ENCODE measurements around the gene PSMB5. TPM values are rescaled to one million over a fixed set of nuclear protein-coding genes. Genes with fewer than 3 reads are reported as not detected.
"Not testable (repeated sequence)": the region's sequence is repeated elsewhere in the genome, so short reads cannot be mapped to it uniquely, and the experiment has no call there.

PSMB5 gene
- total RNA-seq, 3 donors from 2014 or later, result 220 to 231 (median 227) TPM

GRCh38 chr14:23004274-23004673 lies 30.4 kb downstream of the PSMB5 start:
- not testable (repeated sequence) for DNase-seq; H3K36me3 Mint-ChIP-seq (ENCODE audit: insufficient read depth); H3K4me3 Mint-ChIP-seq; ATAC-seq; H3K27me3 Mint-ChIP-seq (ENCODE audit: low read depth); H3K9me3 Mint-ChIP-seq
- peaks cover 33% of the 10 kb centered on the region for H3K4me1 Mint-ChIP-seq (ENCODE audit: low read depth)

- no peak for ATAC-seq
- Mint-ChIP-seq H3K4me3 (no peak overlapping the region), H3K9me3 (no peaks in the 10 kb centered on the region), H3K4me1 (ENCODE audit: low read depth) (peaks cover 23% of the 10 kb centered on the region), H3K27me3 (ENCODE audit: low read depth) (no peaks in the 10 kb centered on the region), H3K36me3 (ENCODE audit: insufficient read depth) (no peaks in the 10 kb centered on the region)
- no peak for DNase-seq
Measured at GRCh38 chr14:23002592-23002991, 32.1 kb downstream of the PSMB5 start.

GRCh38 chr14:23000860-23001259 lies 33.8 kb downstream of the PSMB5 start:
- no peak overlapping the region for H3K4me3 Mint-ChIP-seq
- no peaks in the 10 kb centered on the region for H3K27me3 Mint-ChIP-seq (ENCODE audit: low read depth)
- H3K4me1 Mint-ChIP-seq (ENCODE audit: low read depth), result peaks cover 6% of the 10 kb centered on the region
- DNase-seq (no peak), ATAC-seq (no peak)
- H3K36me3 Mint-ChIP-seq (ENCODE audit: insufficient read depth), result no peaks in the 10 kb centered on the region
- no peaks in the 10 kb centered on the region for H3K9me3 Mint-ChIP-seq

- H3K4me1 Mint-ChIP-seq (ENCODE audit: low read depth), result no peaks in the 10 kb centered on the region
- ATAC-seq, result no peak
- no peak for DNase-seq
- H3K36me3 Mint-ChIP-seq (ENCODE audit: insufficient read depth), result no peaks in the 10 kb centered on the region
- no peaks in the 10 kb centered on the region for H3K9me3 Mint-ChIP-seq
- H3K4me3 Mint-ChIP-seq, result no peak overlapping the region
- no peaks in the 10 kb centered on the region for H3K27me3 Mint-ChIP-seq (ENCODE audit: low read depth)
Measured at GRCh38 chr14:22998329-22999012, 36.2 kb downstream of the PSMB5 start.

- ATAC-seq (no peak), DNase-seq (no peak)
- H3K9me3 Mint-ChIP-seq, result no peaks in the 10 kb centered on the region
- H3K27me3 Mint-ChIP-seq (ENCODE audit: low read depth), result no peaks in the 10 kb centered on the region
- no peak overlapping the region for H3K4me3 Mint-ChIP-seq
- H3K36me3 Mint-ChIP-seq (ENCODE audit: insufficient read depth), result no peaks in the 10 kb centered on the region
- H3K4me1 Mint-ChIP-seq (ENCODE audit: low read depth), result no peaks in the 10 kb centered on the region
Measured at GRCh38 chr14:22997676-22998323, 36.9 kb downstream of the PSMB5 start.

- no peaks in the 10 kb centered on the region for H3K36me3 Mint-ChIP-seq (ENCODE audit: insufficient read depth)
- no peaks in the 10 kb centered on the region for H3K4me1 Mint-ChIP-seq (ENCODE audit: low read depth)
- no peak for DNase-seq
- no peaks in the 10 kb centered on the region for H3K27me3 Mint-ChIP-seq (ENCODE audit: low read depth)
- H3K9me3 Mint-ChIP-seq, result no peaks in the 10 kb centered on the region
- no peak overlapping the region for H3K4me3 Mint-ChIP-seq
- ATAC-seq, result no peak
Measured at GRCh38 chr14:22996768-22997654, 37.7 kb downstream of the PSMB5 start.

- Mint-ChIP-seq H3K4me3 (no peak overlapping the region), H3K36me3 (ENCODE audit: insufficient read depth) (no peaks in the 10 kb centered on the region), H3K9me3 (no peaks in the 10 kb centered on the region), H3K27me3 (ENCODE audit: low read depth) (no peaks in the 10 kb centered on the region), H3K4me1 (ENCODE audit: low read depth) (no peaks in the 10 kb centered on the region)
- DNase-seq, result no peak
- ATAC-seq, result no peak
Measured at GRCh38 chr14:22995889-22996625, 38.6 kb downstream of the PSMB5 start.

GRCh38 chr14:22994762-22995275 lies 39.9 kb downstream of the PSMB5 start:
- Mint-ChIP-seq H3K4me1 (ENCODE audit: low read depth) (no peaks in the 10 kb centered on the region), H3K4me3 (no peak overlapping the region), H3K36me3 (ENCODE audit: insufficient read depth) (peaks cover 2% of the 10 kb centered on the region), H3K27me3 (ENCODE audit: low read depth) (no peaks in the 10 kb centered on the region), H3K9me3 (no peaks in the 10 kb centered on the region)
- DNase-seq (peak; percentile 38), ATAC-seq (peak; percentile 76 to 79)

- ATAC-seq (no peak), DNase-seq (no peak)
- H3K4me3 Mint-ChIP-seq, result no peak overlapping the region
- no peaks in the 10 kb centered on the region for H3K9me3 Mint-ChIP-seq
- peaks cover 3% of the 10 kb centered on the region for H3K36me3 Mint-ChIP-seq (ENCODE audit: insufficient read depth)
- H3K27me3 Mint-ChIP-seq (ENCODE audit: low read depth), result no peaks in the 10 kb centered on the region
- no peaks in the 10 kb centered on the region for H3K4me1 Mint-ChIP-seq (ENCODE audit: low read depth)
Measured at GRCh38 chr14:22993517-22993916, 41.2 kb downstream of the PSMB5 start.

- H3K4me3 Mint-ChIP-seq, result no peak overlapping the region
- ATAC-seq (no peak), DNase-seq (no peak)
- no peaks in the 10 kb centered on the region for H3K27me3 Mint-ChIP-seq (ENCODE audit: low read depth)
- H3K36me3 Mint-ChIP-seq (ENCODE audit: insufficient read depth), result peaks cover 3% of the 10 kb centered on the region
- H3K9me3 Mint-ChIP-seq, result no peaks in the 10 kb centered on the region
- H3K4me1 Mint-ChIP-seq (ENCODE audit: low read depth), result no peaks in the 10 kb centered on the region
Measured at GRCh38 chr14:22991852-22992251, 42.8 kb downstream of the PSMB5 start.

- H3K27me3 Mint-ChIP-seq (ENCODE audit: low read depth), result no peaks in the 10 kb centered on the region
Measured at GRCh38 chr14:22987291-22987690, 47.4 kb downstream of the PSMB5 start.

GRCh38 chr14:22986508-22987054 lies 48.1 kb downstream of the PSMB5 start:
- Mint-ChIP-seq H3K4me1 (ENCODE audit: low read depth) (peaks cover 2% of the 10 kb centered on the region), H3K36me3 (ENCODE audit: insufficient read depth) (peaks cover 3% of the 10 kb centered on the region), H3K9me3 (no peaks in the 10 kb centered on the region), H3K4me3 (no peak overlapping the region), H3K27me3 (ENCODE audit: low read depth) (no peaks in the 10 kb centered on the region)
- DNase-seq (peak; percentile 92), ATAC-seq (peak; percentile 38 to 51)

More at GRCh38 chr14:22987291-22987690, 47.4 kb downstream of the PSMB5 start:
- Mint-ChIP-seq H3K36me3 (ENCODE audit: insufficient read depth) (peaks cover 3% of the 10 kb centered on the region), H3K4me1 (ENCODE audit: low read depth) (peaks cover 2% of the 10 kb centered on the region), H3K4me3 (no peak overlapping the region), H3K9me3 (no peaks in the 10 kb centered on the region)
- DNase-seq (no peak), ATAC-seq (no peak)

GRCh38 chr14:22985894-22986507 lies 48.7 kb downstream of the PSMB5 start:
- ATAC-seq (no peak), DNase-seq (no peak)

More at GRCh38 chr14:22985894-22986507, 48.7 kb downstream of the PSMB5 start:
- no peak overlapping the region for H3K4me3 Mint-ChIP-seq
- H3K9me3 Mint-ChIP-seq, result no peaks in the 10 kb centered on the region
- peaks cover 2% of the 10 kb centered on the region for H3K27me3 Mint-ChIP-seq (ENCODE audit: low read depth)
- peaks cover 2% of the 10 kb centered on the region for H3K4me1 Mint-ChIP-seq (ENCODE audit: low read depth)
- peaks cover 3% of the 10 kb centered on the region for H3K36me3 Mint-ChIP-seq (ENCODE audit: insufficient read depth)
